COR-L47 (cell line): ENCODE results near the gene IL18BP.
A peak's percentile ranks its signal among the peaks of the same experiment; 100 is the strongest.

Experiments
- DNase-seq: peaks from one replicate; lab custom pipeline; 2025; lab: John Stamatoyannopoulos, UW

IL18BP gene

DNA sequence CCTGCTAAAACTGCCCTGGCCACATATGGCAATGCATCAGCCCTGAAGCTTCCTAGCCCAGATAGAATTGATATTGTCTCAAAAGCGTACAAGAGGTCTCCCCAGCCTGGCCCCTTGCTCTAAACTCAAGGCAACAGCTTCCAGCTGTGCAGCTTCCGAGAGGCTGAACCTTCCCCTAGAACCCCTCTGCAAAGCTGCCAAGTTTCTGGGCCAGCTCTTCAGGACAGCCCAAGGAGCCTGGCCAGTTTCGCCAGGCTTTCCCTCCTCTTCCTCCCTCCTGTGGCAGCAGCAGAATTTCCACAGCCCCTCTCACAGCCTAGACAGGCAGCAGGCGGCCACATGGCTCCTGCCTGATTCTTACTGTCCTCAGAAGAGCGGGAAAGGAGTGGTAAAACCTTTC, 47.1 kb downstream of the IL18BP start:
- no peak for DNase-seq

GRCh38 chr11:72048766-72049460, 50.2 kb downstream of the IL18BP start:
- DNase-seq: peak; percentile 27
